Stimulated activated CD4-positive, alpha-beta T cell treated with anti-CD3 and anti-CD28 coated beads, TNF-alpha, amount 100 ng/mL, for 48 hours (primary cell): Measurements from ENCODE around the gene NR4A1.
"Not testable (repeated sequence)": the region's sequence is repeated elsewhere in the genome, so short reads cannot be mapped to it uniquely, and the experiment has no call there.

Experiments used
- DNase-seq, 3 donors: peaks; one replicate each; pipeline ENCODE4 v3.0.0-alpha.2; 2020; ENCODE audit warnings: low read depth in 3 of 3

NR4A1 gene

GRCh38 chr12:52097045-52097666 lies 45.9 kb downstream of the NR4A1 start:
- DNase-seq, result no peak

- not testable (repeated sequence) for DNase-seq
These were observed 53.3 kb downstream of the NR4A1 start for GRCh38 chr12:52104431-52105089.
